Mesothelial cell of epicardium (in vitro differentiated cells): ENCODE data around the gene GRB10. TPM values are rescaled to one million over a fixed set of nuclear protein-coding genes. Genes with fewer than 3 reads are reported as not detected.
A peak's percentile ranks its signal among the peaks of the same experiment; 100 is the strongest.

Source experiments
- DNase-seq, 2 experiments: peaks; one replicate each; pipeline ENCODE4 v3.0.0; 2021; ENCODE audit warnings: low spot score in 2 of 2; ENCODE audit not compliant: unreplicated experiment in 2 of 2
- H3K27ac Mint-ChIP-seq: 2 replicates; pipeline ENCODE4 v1.8.0; 2021; ENCODE audit warnings: mixed read lengths
- H3K27me3 Mint-ChIP-seq: 2 replicates; pipeline ENCODE4 v1.8.0; 2021; ENCODE audit warnings: low read depth, mixed read lengths
- H3K36me3 Mint-ChIP-seq: 2 replicates; pipeline ENCODE4 v1.8.0; 2021; ENCODE audit warnings: mixed read lengths
- H3K4me1 Mint-ChIP-seq: 2 replicates; pipeline ENCODE4 v1.8.0; 2021; ENCODE audit warnings: mixed read lengths
- H3K4me3 Mint-ChIP-seq: 2 replicates; pipeline ENCODE4 v1.8.0; 2021; ENCODE audit warnings: mild to moderate bottlenecking, moderate library complexity, mixed read lengths
- H3K9me3 Mint-ChIP-seq: 2 replicates; pipeline ENCODE4 v1.8.0; 2021; ENCODE audit warnings: mixed read lengths
- CTCF ChIP-seq: fragments of 200-600 bp; sonication (generic); IDR thresholded peaks from one replicate; pipeline ENCODE4 v1.5.0; 2021; ENCODE audit warnings: antibody characterized with exemption; ENCODE audit not compliant: unreplicated experiment
- total RNA-seq: library from RNA; stranded (reverse); gene quantifications from 3 replicates; pipeline ENCODE4 v1.2.1, GENCODE V29; 2021

The GRB10 gene
- 52.4 to 59.2 TPM (median 56.1 TPM) in 3 replicates for total RNA-seq

- no peak within 1 kb of the TSS for H3K27ac Mint-ChIP-seq
- no peak for TF ChIP-seq CTCF
- no peak for DNase-seq
- H3K4me3 Mint-ChIP-seq = peak within 1 kb of the TSS; percentile 70
- H3K36me3 Mint-ChIP-seq = peaks cover 18% of the 10 kb centered on the region
- peaks cover 47% of the 10 kb centered on the region for H3K27me3 Mint-ChIP-seq
- H3K9me3 Mint-ChIP-seq = peaks cover 16% of the 10 kb centered on the region
- H3K4me1 Mint-ChIP-seq = peaks cover 9% of the 10 kb centered on the region
Measured at GRCh38 chr7:50782375-50783208, at the start of gene GRB10. GRB10 (minus strand) TSS chr7:50782896; CDS start chr7:50732322, 50,574 bp downstream.

GRCh38 chr7:50828801-50829200 is 46.1 kb upstream of the GRB10 start:
- Mint-ChIP-seq H3K4me1 (peaks cover 9% of the 10 kb centered on the region), H3K4me3 (no peak overlapping the region), H3K27ac (no peak overlapping the region), H3K36me3 (no peaks in the 10 kb centered on the region), H3K27me3 (peaks cover 29% of the 10 kb centered on the region), H3K9me3 (no peaks in the 10 kb centered on the region)
- TF ChIP-seq CTCF = no peak
- DNase-seq = no peak

- no peak for DNase-seq
- peaks cover 9% of the 10 kb centered on the region for H3K4me1 Mint-ChIP-seq
- TF ChIP-seq CTCF = no peak
- peaks cover 23% of the 10 kb centered on the region for H3K27me3 Mint-ChIP-seq
- no peak overlapping the region for H3K4me3 Mint-ChIP-seq
- no peak overlapping the region for H3K27ac Mint-ChIP-seq
- no peaks in the 10 kb centered on the region for H3K9me3 Mint-ChIP-seq
- H3K36me3 Mint-ChIP-seq = no peaks in the 10 kb centered on the region
Measured at GRCh38 chr7:50828116-50828515, 45.4 kb upstream of the GRB10 start.

- Mint-ChIP-seq H3K9me3 (no peaks in the 10 kb centered on the region), H3K4me3 (no peak overlapping the region), H3K27me3 (peaks cover 15% of the 10 kb centered on the region), H3K27ac (no peak overlapping the region), H3K36me3 (no peaks in the 10 kb centered on the region), H3K4me1 (peaks cover 9% of the 10 kb centered on the region)
- no peak for TF ChIP-seq CTCF
- no peak for DNase-seq
Measured at GRCh38 chr7:50827281-50827680, 44.6 kb upstream of the GRB10 start.

GRCh38 chr7:50826371-50827172 is 43.9 kb upstream of the GRB10 start:
- TF ChIP-seq CTCF = no peak
- Mint-ChIP-seq H3K36me3 (no peaks in the 10 kb centered on the region), H3K9me3 (no peaks in the 10 kb centered on the region), H3K4me1 (peaks cover 9% of the 10 kb centered on the region), H3K4me3 (no peak overlapping the region), H3K27me3 (peaks cover 10% of the 10 kb centered on the region), H3K27ac (no peak overlapping the region)
- DNase-seq = no peak
